ENCODE results near the gene SLC22A5. TPM values are rescaled to one million over a fixed set of nuclear protein-coding genes. Genes with fewer than 3 reads are reported as not detected.
A peak's percentile ranks its signal among the peaks of the same experiment; 100 is the strongest.

Gene SLC22A5
- total RNA-seq, 3 donors from 2014 or later (not counting 1 experiment from before 2014, with no cell fraction given): 1.6 to 5.0 (median 3.9) TPM

DNA sequence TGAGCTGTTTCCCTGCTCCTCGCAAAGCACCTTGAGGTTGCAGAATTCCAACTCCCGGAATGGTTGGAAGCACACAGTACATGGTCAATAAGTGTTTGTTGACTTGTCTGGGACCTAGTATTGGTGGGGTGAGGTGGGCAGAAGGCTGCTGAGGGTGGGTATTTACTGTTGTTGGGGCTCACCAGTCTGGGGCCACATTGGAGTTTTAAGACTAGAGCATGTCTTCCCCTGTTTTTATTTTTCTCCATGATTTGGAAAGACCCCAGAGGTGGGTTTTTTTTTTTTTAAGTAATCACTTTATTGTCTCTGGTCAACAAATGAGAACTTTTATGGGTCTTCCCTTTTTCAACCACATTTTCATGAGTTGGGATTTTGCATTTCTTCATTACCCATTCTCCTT, 65.9 kb downstream of the SLC22A5 start:
- 95% methylated on average over 2 of the region's 2 CpGs for WGBS (ENCODE audit: insufficient coverage)
- Mint-ChIP-seq H3K4me1 (peaks cover 94% of the 10 kb centered on the region in 2 donors), H3K9me3 (no peaks in the 10 kb centered on the region), H3K36me3 (peaks cover 2% of the 10 kb centered on the region), H3K27me3 (ENCODE audit: low read depth in 2 of 2) (no peaks in the 10 kb centered on the region), H3K4me3 (peak overlapping the region; percentile 29), H3K27ac (peak overlapping the region; percentile 87 to 100)
- TF ChIP-seq, protein P1, sequence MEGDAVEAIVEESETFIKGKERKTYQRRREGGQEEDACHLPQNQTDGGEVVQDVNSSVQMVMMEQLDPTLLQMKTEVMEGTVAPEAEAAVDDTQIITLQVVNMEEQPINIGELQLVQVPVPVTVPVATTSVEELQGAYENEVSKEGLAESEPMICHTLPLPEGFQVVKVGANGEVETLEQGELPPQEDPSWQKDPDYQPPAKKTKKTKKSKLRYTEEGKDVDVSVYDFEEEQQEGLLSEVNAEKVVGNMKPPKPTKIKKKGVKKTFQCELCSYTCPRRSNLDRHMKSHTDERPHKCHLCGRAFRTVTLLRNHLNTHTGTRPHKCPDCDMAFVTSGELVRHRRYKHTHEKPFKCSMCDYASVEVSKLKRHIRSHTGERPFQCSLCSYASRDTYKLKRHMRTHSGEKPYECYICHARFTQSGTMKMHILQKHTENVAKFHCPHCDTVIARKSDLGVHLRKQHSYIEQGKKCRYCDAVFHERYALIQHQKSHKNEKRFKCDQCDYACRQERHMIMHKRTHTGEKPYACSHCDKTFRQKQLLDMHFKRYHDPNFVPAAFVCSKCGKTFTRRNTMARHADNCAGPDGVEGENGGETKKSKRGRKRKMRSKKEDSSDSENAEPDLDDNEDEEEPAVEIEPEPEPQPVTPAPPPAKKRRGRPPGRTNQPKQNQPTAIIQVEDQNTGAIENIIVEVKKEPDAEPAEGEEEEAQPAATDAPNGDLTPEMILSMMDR (IDR thresholded peaks at IDR 0.05): no peak
- no peaks in the 10 kb centered on the region for H3K9me3 ChIP-seq (ENCODE audit: control insufficient read depth, insufficient read depth, low read length)
- DNase-seq (no peak), ATAC-seq (no peak)
- H3K4me3 ChIP-seq (ENCODE audit: low read length): no peak overlapping the region
- peaks cover 18% of the 10 kb centered on the region for H3K36me3 ChIP-seq (ENCODE audit: control insufficient read depth, insufficient read depth, low read length)
- H3K27me3 ChIP-seq (ENCODE audit: control insufficient read depth, insufficient read depth, low read length): no peaks in the 10 kb centered on the region
- peak overlapping the region; percentile 54 for H3K27ac ChIP-seq (ENCODE audit: low read length)
- intact Hi-C loops (cut with micrococcal nuclease): no loop called here
- peaks cover 89% of the 10 kb centered on the region for H3K4me1 ChIP-seq (ENCODE audit: control insufficient read depth, insufficient read depth, low read length)

DNA sequence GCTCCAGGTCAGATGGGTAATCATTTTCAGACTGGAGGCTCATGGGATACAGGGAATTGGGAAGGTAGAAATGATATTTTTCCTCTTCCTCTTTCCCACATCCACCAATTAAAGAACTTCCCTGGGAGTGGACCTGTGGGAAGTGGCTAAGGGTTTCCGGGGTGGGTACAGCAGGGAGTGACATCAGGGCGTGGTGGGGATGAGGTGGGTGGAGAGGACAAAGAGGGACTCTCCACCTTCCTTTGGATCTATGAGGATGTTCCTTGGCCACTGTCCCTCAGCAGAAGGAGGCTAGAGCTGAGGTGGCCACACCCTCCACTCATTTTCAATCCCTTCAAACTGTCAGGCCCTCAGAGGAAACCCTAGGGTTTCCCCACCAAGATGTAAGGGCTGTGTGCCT, 66.4 kb downstream of the SLC22A5 start:
- 73% methylated on average over 2 of the region's 2 CpGs for WGBS (ENCODE audit: insufficient coverage)
- Mint-ChIP-seq H3K27me3 (ENCODE audit: low read depth in 2 of 2) (no peaks in the 10 kb centered on the region), H3K4me3 (peak overlapping the region; percentile 45), H3K27ac (peak overlapping the region; percentile 87 to 100), H3K36me3 (no peaks in the 10 kb centered on the region), H3K9me3 (no peaks in the 10 kb centered on the region), H3K4me1 (peaks cover 94% of the 10 kb centered on the region in 2 donors)
- DNase-seq: no peak
- no peaks in the 10 kb centered on the region for H3K27me3 ChIP-seq (ENCODE audit: control insufficient read depth, insufficient read depth, low read length)
- TF ChIP-seq, protein P1 (IDR thresholded peaks at IDR 0.05): no peak
- peak overlapping the region; percentile 54 for H3K27ac ChIP-seq (ENCODE audit: low read length)
- intact Hi-C loops (cut with micrococcal nuclease): no loop called here
- peak in 2 of 3 donors; percentile 19 to 26 for ATAC-seq
- H3K4me1 ChIP-seq (ENCODE audit: control insufficient read depth, insufficient read depth, low read length): peaks cover 85% of the 10 kb centered on the region
- H3K9me3 ChIP-seq (ENCODE audit: control insufficient read depth, insufficient read depth, low read length): no peaks in the 10 kb centered on the region
- peaks cover 18% of the 10 kb centered on the region for H3K36me3 ChIP-seq (ENCODE audit: control insufficient read depth, insufficient read depth, low read length)
- H3K4me3 ChIP-seq (ENCODE audit: low read length): no peak overlapping the region

DNA sequence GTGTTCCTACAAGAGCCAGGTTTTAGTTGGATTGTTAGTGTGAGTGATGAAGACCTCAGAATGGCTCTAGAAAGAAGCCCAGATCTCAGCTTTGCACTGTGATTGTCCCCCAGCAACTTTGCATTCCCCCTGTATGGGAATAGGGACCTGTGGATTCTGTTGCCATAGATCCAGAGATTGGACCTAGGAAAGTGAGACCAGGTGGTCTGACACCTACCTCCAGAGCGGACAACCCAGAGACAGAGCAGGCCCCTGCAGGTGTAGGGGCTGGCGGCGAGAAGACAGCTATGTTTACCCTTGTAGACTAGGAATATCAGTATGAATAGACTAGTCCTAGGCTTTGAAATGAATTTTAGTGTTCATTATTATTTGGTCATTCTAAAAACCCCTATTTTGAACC, 67.4 kb downstream of the SLC22A5 start:
- peak overlapping the region; percentile 87 to 100 for H3K27ac Mint-ChIP-seq
- Histone ChIP-seq H3K4me3 (ENCODE audit: low read length) (no peak overlapping the region), H3K27me3 (ENCODE audit: control insufficient read depth, insufficient read depth, low read length) (no peaks in the 10 kb centered on the region), H3K4me1 (ENCODE audit: control insufficient read depth, insufficient read depth, low read length) (peaks cover 83% of the 10 kb centered on the region), H3K27ac (ENCODE audit: low read length) (peak overlapping the region; percentile 68), H3K9me3 (ENCODE audit: control insufficient read depth, insufficient read depth, low read length) (no peaks in the 10 kb centered on the region), H3K36me3 (ENCODE audit: control insufficient read depth, insufficient read depth, low read length) (peaks cover 19% of the 10 kb centered on the region)
- H3K9me3 Mint-ChIP-seq: no peaks in the 10 kb centered on the region
- H3K27me3 Mint-ChIP-seq (ENCODE audit: low read depth in 2 of 2): no peaks in the 10 kb centered on the region
- H3K4me1 Mint-ChIP-seq: peaks cover 92% of the 10 kb centered on the region in 2 donors
- no peaks in the 10 kb centered on the region for H3K36me3 Mint-ChIP-seq
- intact Hi-C loops (cut with micrococcal nuclease): no loop called here
- 92% methylated on average over 3 of the region's 3 CpGs for WGBS (ENCODE audit: insufficient coverage)
- no peak for DNase-seq
- TF ChIP-seq, protein P1 (IDR thresholded peaks at IDR 0.05): no peak
- no peak for ATAC-seq
- H3K4me3 Mint-ChIP-seq: peak overlapping the region; percentile 61
